ENCODE measurements around the gene CLDN5.

Gene CLDN5

GRCh38 chr22:19498154-19498865, 25.9 kb downstream of the CLDN5 start:
- no peak overlapping the region for H3K4me3 ChIP-seq (ENCODE audit: low read length)
- DNase-seq (ENCODE audit: low read depth), result no peak
- no peak for TF ChIP-seq CTCF (conservative IDR thresholded peaks at IDR 0.05; ENCODE audit: low read depth, low read length)

- no peak overlapping the region for H3K4me3 ChIP-seq (ENCODE audit: low read length)
- peak; percentile 51 for DNase-seq (ENCODE audit: low read depth)
- TF ChIP-seq CTCF (conservative IDR thresholded peaks at IDR 0.05; ENCODE audit: low read depth, low read length), result no peak
Measured at GRCh38 chr22:19497245-19497644, 27.0 kb downstream of the CLDN5 start.

GRCh38 chr22:19496324-19496630, 27.9 kb downstream of the CLDN5 start:
- DNase-seq (ENCODE audit: low read depth), result no peak
- TF ChIP-seq CTCF (conservative IDR thresholded peaks at IDR 0.05; ENCODE audit: low read depth, low read length), result no peak
- H3K4me3 ChIP-seq (ENCODE audit: low read length), result no peak overlapping the region

GRCh38 chr22:19495562-19496323, 28.5 kb downstream of the CLDN5 start:
- TF ChIP-seq CTCF (conservative IDR thresholded peaks at IDR 0.05; ENCODE audit: low read depth, low read length), result peak; percentile 11
- no peak for DNase-seq (ENCODE audit: low read depth)
- H3K4me3 ChIP-seq (ENCODE audit: low read length), result no peak overlapping the region

GRCh38 chr22:19494676-19495173, 29.5 kb downstream of the CLDN5 start:
- H3K4me3 ChIP-seq (ENCODE audit: low read length), result no peak overlapping the region
- no peak for DNase-seq (ENCODE audit: low read depth)
- TF ChIP-seq CTCF (conservative IDR thresholded peaks at IDR 0.05; ENCODE audit: low read depth, low read length), result no peak

GRCh38 chr22:19494001-19494560, 30.1 kb downstream of the CLDN5 start:
- no peak overlapping the region for H3K4me3 ChIP-seq (ENCODE audit: low read length)

More at GRCh38 chr22:19494001-19494560, 30.1 kb downstream of the CLDN5 start:
- DNase-seq (ENCODE audit: low read depth), result no peak
- TF ChIP-seq CTCF (conservative IDR thresholded peaks at IDR 0.05; ENCODE audit: low read depth, low read length), result no peak
